HG02642 (cell line): ENCODE measurements around the gene CD300LF.

Source experiments
- ATAC-seq: cut with Tn5 transposase; IDR thresholded peaks from one replicate; pipeline ENCODE4 v1.9.1; 2021; ENCODE audit warnings: mild to moderate bottlenecking; ENCODE audit not compliant: unreplicated experiment, poor library complexity

CD300LF gene

DNA sequence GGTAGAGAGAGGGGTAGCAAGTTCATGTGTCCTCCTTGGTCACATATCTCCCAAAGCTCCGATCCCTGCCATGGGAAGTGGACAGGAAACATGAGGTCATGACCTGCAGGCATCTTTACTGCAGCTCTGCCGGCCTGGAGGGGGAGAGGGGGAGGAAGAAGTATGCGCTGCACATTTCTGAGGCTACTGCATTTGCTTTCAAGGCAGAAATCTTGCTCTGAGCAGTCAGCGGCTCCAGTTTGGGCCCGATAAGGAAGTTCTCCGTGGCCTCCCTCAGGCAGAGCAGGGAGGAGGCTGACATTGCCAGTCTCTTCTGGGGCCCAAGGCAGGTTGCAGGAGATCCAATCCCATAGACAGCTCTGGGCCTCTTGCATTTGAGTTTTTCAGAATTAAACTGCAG is 34.2 kb upstream of the CD300LF start:
- ATAC-seq, result no peak

DNA sequence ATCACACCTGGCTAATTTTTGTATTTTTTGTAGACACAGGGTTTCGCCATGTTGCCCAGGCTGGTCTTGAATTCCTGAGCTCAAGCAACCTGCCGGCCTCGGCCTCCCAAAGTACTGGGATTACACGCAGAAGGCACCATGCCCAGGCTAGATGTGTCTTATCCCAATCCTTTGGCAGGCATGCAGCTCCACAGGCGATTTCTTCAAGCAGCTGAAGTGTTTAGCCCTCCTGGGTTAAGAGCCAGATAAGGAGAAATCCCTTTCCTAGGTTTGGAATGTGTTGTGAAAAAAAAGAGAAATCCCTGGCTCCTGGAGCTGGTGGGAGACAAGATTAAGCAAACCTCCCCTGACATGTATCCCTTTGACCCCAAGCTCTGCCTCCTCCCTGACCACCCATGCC is 33.7 kb upstream of the CD300LF start:
- ATAC-seq, result no peak

DNA sequence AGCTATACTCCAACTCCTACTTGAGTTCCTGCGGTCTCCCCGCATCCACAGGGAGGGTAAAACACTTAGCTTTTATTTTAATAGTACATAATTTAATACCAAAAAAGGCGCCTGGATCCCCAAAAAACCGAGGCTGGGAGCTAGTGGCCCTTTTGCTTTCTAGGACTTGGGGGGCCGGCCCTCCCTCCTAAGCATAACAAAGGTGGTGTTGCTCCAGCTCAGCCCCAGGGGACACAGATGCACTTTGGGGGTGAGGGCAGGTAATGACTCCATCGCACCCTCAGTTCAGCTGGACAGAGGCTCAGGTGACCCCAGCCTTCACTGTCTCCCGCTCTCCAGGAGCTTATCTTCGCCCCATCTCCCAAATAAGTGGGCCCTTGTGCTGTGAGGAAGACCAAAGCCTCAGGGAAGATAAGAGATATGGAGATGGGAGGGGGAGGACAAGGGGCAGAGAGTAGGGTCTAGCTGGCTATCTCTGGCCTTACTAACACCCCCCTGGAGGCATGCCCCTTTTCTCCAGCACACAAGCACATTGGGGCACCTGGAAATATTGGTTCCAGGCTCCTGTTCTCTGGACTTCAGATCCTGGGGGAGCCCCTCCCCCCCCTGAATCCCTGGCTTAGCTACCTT is 32.9 kb upstream of the CD300LF start:
- ATAC-seq, result no peak

DNA sequence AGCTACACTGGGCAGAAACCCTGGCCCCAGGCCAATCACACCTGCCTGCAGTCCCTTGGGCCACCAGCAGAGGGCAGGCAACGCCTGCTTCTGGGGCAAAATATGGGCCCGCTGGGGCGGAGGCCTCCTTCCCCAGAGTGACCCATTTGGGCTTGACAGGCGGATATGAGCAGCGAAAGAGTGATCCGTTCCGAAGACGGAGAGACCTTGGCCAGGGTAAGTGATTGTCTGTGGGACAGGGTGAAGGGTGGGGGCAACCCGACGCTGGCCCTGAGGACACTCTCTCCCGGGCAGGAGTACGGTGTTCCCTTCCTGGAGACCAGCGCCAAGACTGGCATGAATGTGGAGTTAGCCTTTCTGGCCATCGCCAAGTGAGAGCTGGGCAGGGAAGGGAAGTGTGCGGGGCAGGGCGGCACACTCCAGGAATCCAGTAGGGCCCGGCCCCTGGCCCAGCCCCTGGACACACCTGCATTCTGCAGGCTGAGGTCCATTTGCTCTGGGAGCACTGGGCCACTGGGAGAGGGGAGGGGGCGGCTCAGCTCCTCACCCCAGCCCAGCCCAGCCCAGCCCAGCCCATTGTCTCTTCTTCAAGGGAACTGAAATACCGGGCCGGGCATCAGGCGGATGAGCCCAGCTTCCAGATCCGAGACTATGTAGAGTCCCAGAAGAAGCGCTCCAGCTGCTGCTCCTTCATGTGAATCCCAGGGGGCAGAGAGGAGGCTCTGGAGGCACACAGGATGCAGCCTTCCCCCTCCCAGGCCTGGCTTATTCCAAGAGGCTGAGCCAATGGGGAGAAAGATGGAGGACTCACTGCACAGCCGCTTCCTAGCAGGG is 32.2 kb upstream of the CD300LF start:
- no peak for ATAC-seq

DNA sequence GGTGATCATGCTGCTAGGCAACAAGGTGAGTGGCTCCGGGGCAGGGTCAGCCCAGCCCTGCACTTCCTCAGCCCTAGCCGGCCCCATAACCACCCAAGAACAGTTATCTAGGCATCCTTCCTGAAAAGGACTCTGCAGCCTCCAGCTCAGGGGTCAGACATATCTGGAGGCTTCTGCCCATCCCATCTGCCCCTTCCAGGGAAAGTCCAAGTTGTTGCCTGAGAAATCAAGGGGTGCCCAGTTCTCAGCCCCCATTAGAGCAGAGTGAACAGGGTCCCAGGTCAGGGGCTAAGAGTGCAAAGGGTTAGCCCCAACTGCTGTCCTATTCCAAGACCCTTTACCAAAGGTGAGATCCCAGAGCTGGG is 31.6 kb upstream of the CD300LF start:
- no peak for ATAC-seq

DNA sequence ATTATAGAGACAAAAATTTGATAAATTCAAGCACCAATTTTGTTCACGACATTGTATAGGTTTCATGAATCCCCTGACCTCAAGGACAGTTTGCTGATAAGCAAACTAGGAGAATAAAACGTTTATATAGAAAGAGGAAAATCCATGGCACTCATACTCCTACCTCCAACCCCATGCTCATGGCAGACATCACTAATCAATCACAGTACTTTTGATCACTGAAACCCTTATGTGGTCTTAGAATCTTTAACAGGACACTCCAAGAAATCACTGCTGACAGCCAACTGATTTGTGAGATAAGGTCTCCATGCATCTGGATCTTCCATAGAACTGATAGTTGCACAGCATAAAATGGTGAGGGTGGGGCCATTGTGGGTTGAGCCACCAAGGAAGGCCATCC is 31.0 kb upstream of the CD300LF start:
- no peak for ATAC-seq

DNA sequence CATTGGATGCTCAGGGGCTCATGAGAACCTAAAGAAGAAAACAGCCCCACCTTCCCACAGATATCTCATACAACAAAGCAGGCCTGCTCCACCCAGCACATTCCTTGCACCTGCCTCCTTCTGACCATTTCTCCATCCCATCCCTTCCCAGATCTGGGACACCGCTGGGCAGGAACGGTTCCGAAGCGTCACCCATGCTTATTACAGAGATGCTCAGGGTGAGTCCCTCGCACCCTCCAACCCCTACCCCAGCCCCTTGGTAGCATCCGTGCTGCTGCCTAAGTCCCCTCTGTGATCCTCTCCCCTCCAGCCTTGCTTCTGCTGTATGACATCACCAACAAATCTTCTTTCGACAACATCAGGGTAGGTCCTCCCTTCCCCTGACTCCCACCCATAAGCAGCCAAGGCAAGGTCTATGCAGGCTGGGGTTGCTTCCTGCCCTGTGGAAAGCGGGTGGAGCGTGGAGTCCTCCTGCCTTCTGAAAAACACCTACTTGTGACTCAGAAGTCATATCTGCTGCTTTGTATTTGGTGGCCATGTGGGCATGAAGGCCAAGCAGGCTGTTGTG is 30.3 kb upstream of the CD300LF start:
- ATAC-seq, result no peak

DNA sequence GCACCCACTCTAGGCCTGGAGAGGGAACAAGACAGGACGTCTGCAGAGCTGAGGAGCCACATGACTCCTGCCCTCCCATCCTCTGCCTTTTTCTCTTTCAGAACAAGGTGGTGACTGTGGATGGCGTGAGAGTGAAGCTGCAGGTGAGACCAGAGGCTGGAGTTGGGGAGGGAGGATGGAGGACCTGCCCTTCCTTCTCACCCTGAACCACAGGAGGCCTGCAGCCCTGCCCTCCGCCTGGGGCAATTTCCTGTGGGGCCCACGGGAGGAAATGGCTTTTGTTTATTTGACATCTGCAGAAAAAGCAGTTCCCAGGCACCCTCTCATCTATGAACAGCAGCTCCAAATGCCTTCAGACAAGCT is 29.4 kb upstream of the CD300LF start:
- ATAC-seq, result peak; percentile 43

DNA sequence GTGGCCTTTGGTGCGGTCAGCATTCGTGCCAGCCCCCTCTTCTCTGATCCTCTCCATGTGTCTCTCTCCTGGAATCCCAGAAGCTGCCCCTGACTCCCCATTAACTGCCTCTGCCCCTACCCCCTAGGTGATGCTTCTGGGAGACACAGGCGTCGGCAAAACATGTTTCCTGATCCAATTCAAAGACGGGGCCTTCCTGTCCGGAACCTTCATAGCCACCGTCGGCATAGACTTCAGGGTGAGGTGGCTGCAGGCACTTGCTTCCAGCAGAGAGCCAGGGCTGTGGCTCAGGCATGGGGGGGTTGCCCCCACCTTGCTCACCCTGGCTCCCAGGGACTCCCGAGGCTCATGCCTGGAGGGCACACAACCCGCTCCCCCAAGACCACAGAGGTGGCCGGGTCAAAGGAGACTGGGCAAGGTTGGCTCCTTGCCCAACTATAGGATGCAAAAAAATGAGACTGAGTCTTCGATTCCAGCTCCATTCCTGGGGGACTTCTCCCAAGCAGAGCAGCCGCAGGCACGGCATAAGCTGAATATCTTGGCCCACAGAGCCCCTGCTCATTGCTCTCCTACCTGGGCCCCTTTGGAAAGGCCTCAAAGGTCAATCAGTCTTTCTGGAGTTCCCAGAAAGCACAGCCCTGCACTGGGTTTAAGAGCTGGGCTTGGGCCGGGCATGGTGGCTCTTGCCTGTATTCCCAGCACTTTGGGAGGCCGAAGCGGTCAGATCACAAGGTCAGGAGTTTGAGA is 28.1 kb upstream of the CD300LF start:
- ATAC-seq, result no peak

DNA sequence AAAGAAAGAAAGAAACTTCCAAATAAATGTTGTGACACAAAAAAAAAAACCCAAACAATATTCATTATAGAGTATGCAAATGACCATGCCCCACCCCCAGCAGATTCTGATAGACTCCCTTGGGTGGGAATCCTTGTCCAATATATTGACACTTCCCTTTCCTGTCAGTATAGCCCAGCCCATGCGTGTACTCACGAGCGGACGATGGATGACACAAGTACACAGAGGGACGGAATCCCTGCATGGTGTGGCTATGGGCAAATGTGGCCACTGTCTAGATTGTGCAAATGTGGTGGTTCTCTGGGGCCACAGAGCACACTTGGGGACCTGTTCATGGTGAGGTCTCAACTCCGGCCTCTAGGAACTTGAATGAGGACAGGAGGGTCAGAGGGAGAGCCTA is 27.4 kb upstream of the CD300LF start:
- no peak for ATAC-seq

DNA sequence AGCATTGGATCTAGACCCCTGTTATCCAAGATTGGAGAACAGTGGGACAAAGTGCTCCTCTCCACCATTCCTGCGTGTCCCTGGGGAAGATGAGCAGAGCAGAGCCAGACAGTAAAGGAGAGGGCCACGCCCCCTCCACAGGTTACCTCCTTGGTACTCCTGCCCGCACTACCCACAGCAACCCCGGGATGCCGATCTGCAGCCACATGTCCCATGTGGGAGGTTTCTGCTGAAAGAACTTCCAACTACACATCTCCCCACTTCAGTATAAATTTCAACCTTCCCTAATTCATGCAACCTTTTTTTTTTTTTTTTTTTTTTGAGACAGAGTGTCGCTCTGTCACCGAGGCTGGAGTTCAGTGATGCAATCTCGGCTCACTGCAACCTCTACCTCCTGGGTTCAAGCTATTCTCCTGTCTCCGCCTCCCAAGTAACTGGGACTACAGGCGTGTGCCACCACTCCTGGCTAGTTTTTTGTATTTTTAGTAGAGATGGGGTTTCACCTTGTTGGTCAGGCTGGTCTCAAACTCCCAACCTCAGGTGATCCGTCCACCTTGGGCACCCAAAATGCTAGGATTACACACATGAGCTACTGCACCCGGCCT is 26.6 kb upstream of the CD300LF start:
- no peak for ATAC-seq

DNA sequence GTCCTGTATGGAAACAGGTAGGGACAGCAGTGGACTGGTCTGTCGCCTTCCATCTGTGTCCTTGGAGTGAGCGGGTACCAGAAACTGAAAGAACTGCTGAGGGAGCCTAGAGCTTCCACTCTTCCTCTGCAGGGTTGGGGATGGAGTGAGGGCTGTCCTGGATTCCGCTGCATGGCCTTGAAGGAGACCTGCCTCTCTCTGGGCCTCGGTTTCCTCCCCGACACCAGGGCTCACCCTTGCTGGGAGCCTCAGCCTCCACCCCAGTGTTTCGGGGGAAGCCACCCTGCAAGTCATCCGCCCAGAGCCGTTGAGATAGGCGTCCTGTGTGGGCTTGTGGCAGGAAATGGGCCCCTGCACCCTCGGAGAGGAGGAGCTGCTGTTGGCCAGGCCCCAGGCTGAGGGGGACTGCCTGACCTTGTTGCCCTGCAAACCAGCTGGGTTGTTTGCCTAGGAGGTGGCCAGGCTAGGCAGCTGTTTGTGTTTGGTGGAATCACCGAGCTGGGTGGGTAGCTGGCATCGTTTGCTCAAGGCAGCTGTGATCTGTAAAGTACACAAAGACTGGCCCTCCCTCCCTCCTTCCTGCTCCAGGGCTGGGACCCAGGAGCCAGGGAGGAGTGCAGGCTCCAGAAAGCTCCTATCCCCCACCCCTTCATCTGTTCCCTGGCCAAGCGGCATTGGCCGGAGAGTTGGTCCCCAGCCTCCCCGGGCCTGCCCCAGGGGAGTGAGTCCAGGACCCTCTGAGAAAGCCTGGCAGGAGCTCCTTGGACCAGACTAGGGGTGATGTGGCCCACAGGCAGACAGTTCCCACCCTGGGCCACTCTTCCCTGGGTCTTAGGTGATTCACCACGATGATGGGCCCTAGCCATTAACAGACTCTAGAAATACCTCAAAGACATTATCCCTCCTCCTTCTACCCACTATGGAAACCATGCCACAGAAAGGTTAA is 25.6 kb upstream of the CD300LF start:
- peak; percentile 44 for ATAC-seq

DNA sequence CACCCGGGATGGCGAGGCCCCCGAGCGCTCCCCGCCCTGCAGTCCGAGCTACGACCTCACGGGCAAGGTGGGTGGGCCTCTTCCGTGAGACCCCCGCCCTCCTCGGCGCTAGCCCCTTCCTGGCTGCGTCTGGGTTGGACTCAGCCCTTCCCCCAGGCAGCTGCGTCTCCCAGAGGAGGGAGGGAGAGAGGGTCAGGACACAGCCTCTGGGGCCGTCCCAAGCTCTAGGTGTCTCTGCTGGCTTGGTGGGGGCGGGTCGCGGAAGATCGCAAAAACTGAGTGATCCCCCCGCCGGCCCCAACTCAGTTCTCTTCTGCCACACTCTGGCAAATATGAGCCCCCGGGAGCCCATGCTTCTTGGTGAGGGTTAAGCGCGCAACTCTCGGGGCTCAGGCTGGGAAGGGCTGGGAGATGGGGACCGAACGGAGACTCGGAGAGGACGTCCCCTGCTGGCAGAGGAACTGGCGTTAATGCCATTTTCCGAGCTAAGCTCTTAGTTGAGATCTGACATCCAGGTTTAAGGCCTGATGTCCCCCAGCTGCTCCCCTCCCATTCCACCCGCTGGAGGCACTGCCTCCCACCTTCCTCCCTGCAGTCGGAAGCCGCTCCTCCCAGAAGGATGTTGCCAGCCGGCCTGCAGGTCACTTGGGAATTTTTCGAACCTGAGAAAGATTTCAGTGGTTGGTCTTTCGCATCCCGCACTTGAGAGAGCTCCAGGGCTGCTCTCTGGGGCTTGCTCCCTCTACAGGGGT is 24.8 kb upstream of the CD300LF start:
- ATAC-seq, result no peak

DNA sequence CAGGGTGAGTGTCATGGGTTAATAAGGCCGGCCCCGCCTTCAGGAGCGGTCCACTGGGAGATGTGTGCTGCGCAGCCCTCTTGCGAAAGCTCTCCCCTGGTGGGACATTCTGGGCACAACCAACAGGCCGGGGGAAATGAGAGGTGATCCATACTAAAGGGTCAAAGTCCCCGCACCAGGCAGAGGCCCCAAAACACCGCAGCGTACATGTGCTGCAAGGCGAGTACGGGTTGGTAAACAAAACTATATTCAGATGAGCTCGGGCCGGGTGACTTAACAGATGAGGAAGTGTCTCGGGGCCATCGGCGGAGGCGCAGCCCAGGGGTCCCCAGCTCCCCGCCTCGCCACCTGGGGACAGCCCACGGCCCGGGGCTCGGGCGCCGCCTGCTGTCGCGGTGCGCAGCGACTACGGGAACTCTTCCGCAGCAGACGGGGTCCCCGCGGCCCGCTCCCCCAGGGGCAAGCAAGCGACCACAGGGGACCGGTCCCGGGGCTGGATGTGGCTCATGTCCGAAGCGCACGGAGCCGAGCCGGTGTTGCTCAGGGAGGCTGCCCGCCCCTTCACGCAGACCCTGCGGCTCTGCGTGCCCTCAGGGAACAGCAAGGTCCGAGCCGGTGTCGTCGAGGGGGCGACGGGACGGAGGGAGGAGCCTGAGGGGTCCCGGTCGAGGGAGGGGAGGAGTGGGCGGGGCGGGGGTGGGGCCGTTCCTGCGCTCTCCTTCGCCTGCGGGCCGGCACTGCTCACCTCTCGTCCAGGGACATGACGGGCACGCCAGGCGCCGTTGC is 24.0 kb upstream of the CD300LF start, which contains the start of gene RAB37:
Gene RAB37, plus strand, starts transcription at position 744 of the 786 bp plus-strand sequence. Its CDS starts 17 bp downstream, at position 761.
- no peak for ATAC-seq

DNA sequence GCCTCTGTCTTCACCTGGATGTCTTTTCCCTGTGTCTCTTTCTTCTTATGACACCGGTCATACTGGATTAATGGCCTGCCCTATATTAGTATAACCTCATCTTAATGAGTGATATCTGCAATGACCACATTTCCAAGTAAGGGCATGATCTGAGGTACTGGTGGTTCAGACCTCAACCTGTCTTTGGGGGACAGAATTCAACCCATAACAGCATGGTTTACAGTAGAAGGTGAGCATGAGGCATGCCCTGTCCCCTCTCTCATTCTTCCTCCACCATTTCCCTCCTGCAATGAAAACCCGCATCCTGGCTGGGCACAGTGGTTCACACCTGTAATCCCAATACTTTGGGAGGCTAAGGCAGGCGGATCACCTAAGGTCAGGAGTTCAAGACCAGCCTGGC is 21.5 kb upstream of the CD300LF start:
- no peak for ATAC-seq

DNA sequence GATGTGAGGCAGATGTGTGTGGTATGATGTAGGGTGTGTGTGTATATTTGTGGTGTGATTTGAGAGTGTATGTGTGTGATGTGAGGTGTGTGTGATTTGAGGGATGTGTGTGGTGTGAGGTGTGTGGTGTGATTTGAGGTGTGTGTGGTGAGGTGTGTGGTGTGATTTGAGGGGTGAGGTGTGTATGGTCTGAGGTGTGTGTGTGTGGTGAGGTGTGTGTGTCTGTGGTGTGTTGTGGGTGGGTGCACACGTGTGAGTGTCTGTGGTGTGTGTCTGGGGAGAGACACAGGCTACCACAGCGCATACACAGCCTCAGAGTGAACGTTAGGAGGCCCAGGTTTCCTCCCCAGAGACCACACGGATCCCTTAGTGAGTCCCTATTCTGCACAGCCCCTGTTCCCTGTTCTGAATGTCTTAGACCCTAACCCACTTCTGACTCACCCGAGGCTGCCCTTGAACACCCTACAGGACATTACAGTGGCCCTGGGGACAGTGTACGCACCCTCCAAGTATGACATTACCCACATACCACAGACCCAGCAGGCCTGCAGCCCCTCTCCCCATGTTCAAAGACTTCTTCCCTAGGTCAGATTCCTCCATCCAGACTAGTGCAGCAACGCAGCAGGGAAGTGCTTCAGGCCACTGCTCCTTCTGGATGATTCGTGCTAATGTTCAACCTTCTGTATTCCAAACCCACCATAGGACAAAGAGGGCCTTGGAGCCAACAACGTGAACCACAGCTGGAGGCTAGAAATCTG is 20.8 kb upstream of the CD300LF start:
- no peak for ATAC-seq
